ENCODE results near the gene FTCD. TPM values are rescaled to one million over a fixed set of nuclear protein-coding genes. Genes with fewer than 3 reads are reported as not detected.

FTCD gene
- total and polyA plus RNA-seq, 2 of the 8 experiments (the other 6 are each of a cell fraction or from before 2014, with no cell fraction given), result 3.3 to 4.9 TPM

- Histone ChIP-seq H2AFZ (ENCODE audit: low read length) (no peak overlapping the region), H3K27me3 (replicated peaks in 1 of 4; ENCODE audit: control insufficient read depth in 3 of 4, extremely low read depth in 1 of 4, insufficient read depth in 3 of 4, low read length in 3 of 4) (no peaks in the 10 kb centered on the region; a peak in 1 of 7 replicates), H3K36me3 (ENCODE audit: control insufficient read depth in 2 of 4, insufficient read depth in 4 of 4, low read length in 3 of 4) (peaks cover 0 to 19% (median 9%) of the 10 kb centered on the region in 4 experiments; a peak in 5 of 8 replicates), H3K23ac (ENCODE audit: insufficient read length) (no peak overlapping the region), H2BK12ac (ENCODE audit: low read depth, low read length) (no peak overlapping the region), H3K4me3 (ENCODE audit: extremely low read depth in 1 of 4, insufficient read depth in 2 of 4, low read depth in 3 of 4, low read length in 4 of 4) (no peak overlapping the region), H2BK120ac (replicated peaks; ENCODE audit: low read depth, low read length) (no peak overlapping the region), H4K91ac (replicated peaks; ENCODE audit: insufficient read length, low read length) (no peak overlapping the region), H3K4me1 (replicated peaks in 1 of 4; ENCODE audit: control insufficient read depth in 3 of 4, insufficient read depth in 4 of 4, low read length in 3 of 4) (no peaks in the 10 kb centered on the region; a peak in 1 of 7 replicates), H2BK20ac (ENCODE audit: low read length) (no peak overlapping the region), H3K4ac (replicated peaks; ENCODE audit: insufficient read length, low read depth, low read length) (no peak overlapping the region), H2BK15ac (ENCODE audit: low read length) (no peak overlapping the region), H4K20me1 (replicated peaks in 1 of 2; ENCODE audit: control insufficient read depth in 1 of 2, insufficient read depth in 2 of 2, low read length in 2 of 2) (peaks cover 0 to 4% of the 10 kb centered on the region in 2 experiments), H3K9me3 (ENCODE audit: insufficient read depth in 2 of 2, low read depth in 1 of 2, low read length in 1 of 2) (peaks cover 4 to 26% of the 10 kb centered on the region in 2 experiments; a peak in 2 of 4 replicates), H3K4me2 (ENCODE audit: insufficient read depth in 1 of 2, low read depth in 2 of 2, low read length in 2 of 2) (no peak overlapping the region), H2BK5ac (ENCODE audit: low read depth, low read length) (no peak overlapping the region), H3K79me1 (ENCODE audit: low read depth, low read length) (no peaks in the 10 kb centered on the region; the same call in 1 of the 2 replicates), H3K9ac (replicated peaks in 1 of 4; ENCODE audit: extremely low read depth in 1 of 4, low read depth in 3 of 4, low read length in 3 of 4) (no peak overlapping the region), H4K5ac (ENCODE audit: insufficient read length, low read depth, low read length) (no peak overlapping the region), H3K56ac (replicated peaks; ENCODE audit: insufficient read length, low read depth, low read length) (no peak overlapping the region), H3K27ac (ENCODE audit: low read depth, low read length) (no peak overlapping the region), H2AK5ac (ENCODE audit: low read depth, low read length) (no peak overlapping the region), H4K8ac (ENCODE audit: extremely low read depth, insufficient read depth, low read length) (no peak overlapping the region), H3K79me2 (ENCODE audit: control insufficient read depth in 1 of 2, insufficient read depth in 2 of 2, low read length in 2 of 2) (no peaks in the 10 kb centered on the region), H3K14ac (ENCODE audit: insufficient read length) (no peak overlapping the region), H3K18ac (ENCODE audit: extremely low read depth, low read length) (no peak overlapping the region), H3K23me2 (ENCODE audit: low read depth, low read length) (no peaks in the 10 kb centered on the region)
- 95% methylated on average over 25 of the region's 32 CpGs; no CpG with 5 or more reads in 1 of the 2 experiments for WGBS, 2 experiments (ENCODE audit: extremely low coverage in 1 of 2, insufficient coverage in 1 of 2, insufficient read length in 1 of 2, insufficient replicate concordance in 2 of 2, low coverage in 1 of 2, low lambda C conversion rate in 2 of 2, missing lambda C conversion rate in 1 of 2)
- DNase-seq (ENCODE audit: low read depth in 1 of 2, low spot score in 2 of 2), result no peak
- ChIA-PET POLR2A (ENCODE audit: partially characterized antibody) (interaction anchor here (0.6 to 0.8 kb wide), 2 partner anchors 13 to 497 kb away, joined by 3 read pairs; no protein-coding TSS in a partner anchor), CTCF (ENCODE audit: partially characterized antibody) (interaction anchor here (0.7 to 1.8 kb wide), 3 partner anchors 13 to 23 kb away, joined by 4 to 6 read pairs (median 5); no protein-coding TSS in a partner anchor)
- FAIRE-seq, result no peak
- TF ChIP-seq CREB1 (IDR thresholded peaks at IDR 0.05) (no peak), ASH2L (IDR thresholded peaks at IDR 0.05; ENCODE audit: low read length) (no peak), BCL11A (IDR thresholded peaks at IDR 0.05; ENCODE audit: low read depth in 2 of 2, low read length in 2 of 2) (no peak), CTBP2 (IDR thresholded peaks at IDR 0.05; ENCODE audit: borderline replicate concordance, insufficient read depth, insufficient read length, low read length) (no peak), EP300 (IDR thresholded peaks at IDR 0.05; ENCODE audit: borderline replicate concordance in 1 of 2, low read depth in 2 of 2, low read length in 2 of 2) (no peak), POU5F1 (IDR thresholded peaks at IDR 0.05; ENCODE audit: low read depth, low read length) (no peak), CBX5 (IDR thresholded peaks at IDR 0.05; ENCODE audit: low read depth, low read length) (no peak), PHF8 (conservative IDR thresholded peaks at IDR 0.05; ENCODE audit: low read depth, low read length) (no peak), POLR2AphosphoS5 (IDR thresholded peaks at IDR 0.05; ENCODE audit: low read depth, low read length) (no peak), SIRT6 (IDR thresholded peaks at IDR 0.05; ENCODE audit: low read length) (no peak), SP1 (IDR thresholded peaks at IDR 0.05; ENCODE audit: low read depth, low read length) (no peak), SP4 (IDR thresholded peaks at IDR 0.05; ENCODE audit: low read length) (no peak), GABPA (IDR thresholded peaks at IDR 0.05; ENCODE audit: borderline replicate concordance, insufficient read depth, low read length) (no peak)
Observed at GRCh38 chr21:46159841-46160656, 4.7 kb upstream of the FTCD start.

Data from H1 (cell line).